Stimulated activated CD8-positive, alpha-beta memory T cell treated with anti-CD3 and anti-CD28 coated beads, Interleukin-12 subunit alpha, Interleukin-12 subunit beta, amount 100 ng/mL, for 1 hour (primary cell): ENCODE data around the gene CTDSP2.
"Not testable (repeated sequence)": the region's sequence is repeated elsewhere in the genome, so short reads cannot be mapped to it uniquely, and the experiment has no call there.

Experiments
- DNase-seq: peaks from one replicate; pipeline ENCODE4 v3.0.0-alpha.2; 2020; ENCODE audit warnings: low read depth

The CTDSP2 gene

DNA sequence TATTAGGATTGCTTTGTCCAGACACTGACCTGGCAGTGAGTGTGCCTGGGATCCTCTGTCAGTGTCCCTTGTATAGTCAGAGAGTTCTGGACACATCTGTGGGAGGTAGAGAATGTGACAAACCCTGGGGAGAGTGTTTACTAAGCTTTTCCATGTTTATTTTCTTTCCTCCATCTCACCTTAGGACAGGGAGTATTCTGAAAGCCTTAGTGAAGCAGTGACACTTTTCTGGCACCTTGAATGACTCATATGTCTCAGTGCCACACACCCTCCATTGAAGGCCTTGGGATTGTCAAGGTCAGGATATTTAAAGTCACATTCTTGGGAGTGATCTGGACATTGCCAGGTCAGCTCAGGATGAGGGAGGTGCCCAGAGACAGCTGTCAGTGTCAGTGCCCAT lies 34.9 kb upstream of the CTDSP2 start:
- no peak for DNase-seq

DNA sequence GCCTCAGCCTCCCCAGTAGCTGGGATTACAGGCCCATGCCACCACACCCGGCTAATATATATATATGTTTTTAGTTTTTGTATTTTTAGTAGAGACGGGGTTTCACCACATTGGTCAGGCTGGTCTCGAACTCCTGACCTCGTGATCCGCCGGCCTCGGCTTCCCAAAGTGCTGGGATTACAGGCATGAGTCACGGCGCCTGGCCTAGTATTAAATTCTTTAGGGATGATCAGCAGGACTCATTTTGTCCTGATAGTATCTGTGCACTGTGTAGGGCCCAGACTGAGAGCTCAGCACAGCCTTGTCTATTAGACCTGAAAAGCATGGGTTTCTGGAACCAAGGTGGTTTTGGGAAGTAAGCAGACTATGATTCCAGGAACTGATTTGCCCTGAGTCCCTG lies 34.5 kb upstream of the CTDSP2 start:
- not testable (repeated sequence) for DNase-seq

DNA sequence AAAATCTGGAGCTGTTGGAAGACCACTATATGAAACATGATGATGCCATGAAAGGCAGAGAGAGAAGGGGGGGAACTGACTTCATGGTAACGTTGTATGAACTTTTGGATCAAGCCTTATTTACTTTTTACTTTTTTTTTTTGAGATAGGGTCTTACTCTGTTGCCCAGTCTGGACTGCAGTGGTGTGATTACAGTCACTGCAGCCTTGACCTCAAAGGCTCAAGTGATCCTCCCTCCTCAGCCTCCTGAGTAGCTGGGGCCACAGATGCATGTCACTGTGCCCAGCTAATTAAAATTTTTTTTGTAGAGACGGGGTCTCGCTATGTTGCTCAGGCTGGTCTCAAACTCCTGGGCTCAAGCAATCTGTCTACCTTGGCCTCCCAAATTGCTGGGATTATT lies 31.3 kb upstream of the CTDSP2 start:
- DNase-seq: no peak

DNA sequence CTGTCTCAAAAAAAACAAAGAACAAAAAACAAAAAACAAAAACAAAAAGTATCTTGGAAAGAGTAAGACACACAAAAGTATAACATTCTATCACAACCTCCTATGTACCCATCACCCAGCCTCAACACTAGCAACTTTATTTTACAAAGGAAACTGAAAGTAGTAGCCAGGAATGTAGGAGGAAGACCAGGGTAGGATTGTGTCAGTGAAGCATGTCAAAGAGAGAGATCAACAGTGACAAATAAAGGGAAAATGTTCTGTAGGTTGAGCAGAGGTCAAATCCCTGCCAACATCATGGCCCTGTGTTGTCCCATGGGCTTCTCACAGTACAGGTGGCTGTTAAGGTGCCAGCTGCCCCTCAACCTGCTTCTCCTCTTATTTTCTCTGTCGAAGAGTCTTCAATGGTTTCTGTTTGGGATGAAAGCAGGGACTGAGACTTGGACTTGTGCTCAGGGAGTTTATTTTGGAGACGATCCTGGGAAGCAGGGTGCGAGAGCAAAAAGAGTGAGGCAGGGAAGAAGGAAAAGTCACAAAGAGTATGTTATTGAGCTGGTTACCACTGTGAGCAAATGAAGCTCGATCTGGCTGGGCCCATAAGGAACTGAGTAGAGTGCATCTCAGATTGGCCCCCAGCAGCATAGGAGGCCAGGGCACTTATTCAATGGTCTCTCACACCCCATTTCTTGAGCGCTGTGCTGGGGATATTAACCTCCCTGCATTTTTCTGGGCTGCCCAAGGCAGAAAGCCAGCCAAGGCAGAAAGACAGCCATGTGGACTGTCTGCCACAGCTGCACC lies 29.4 kb upstream of the CTDSP2 start:
- DNase-seq: no peak

DNA sequence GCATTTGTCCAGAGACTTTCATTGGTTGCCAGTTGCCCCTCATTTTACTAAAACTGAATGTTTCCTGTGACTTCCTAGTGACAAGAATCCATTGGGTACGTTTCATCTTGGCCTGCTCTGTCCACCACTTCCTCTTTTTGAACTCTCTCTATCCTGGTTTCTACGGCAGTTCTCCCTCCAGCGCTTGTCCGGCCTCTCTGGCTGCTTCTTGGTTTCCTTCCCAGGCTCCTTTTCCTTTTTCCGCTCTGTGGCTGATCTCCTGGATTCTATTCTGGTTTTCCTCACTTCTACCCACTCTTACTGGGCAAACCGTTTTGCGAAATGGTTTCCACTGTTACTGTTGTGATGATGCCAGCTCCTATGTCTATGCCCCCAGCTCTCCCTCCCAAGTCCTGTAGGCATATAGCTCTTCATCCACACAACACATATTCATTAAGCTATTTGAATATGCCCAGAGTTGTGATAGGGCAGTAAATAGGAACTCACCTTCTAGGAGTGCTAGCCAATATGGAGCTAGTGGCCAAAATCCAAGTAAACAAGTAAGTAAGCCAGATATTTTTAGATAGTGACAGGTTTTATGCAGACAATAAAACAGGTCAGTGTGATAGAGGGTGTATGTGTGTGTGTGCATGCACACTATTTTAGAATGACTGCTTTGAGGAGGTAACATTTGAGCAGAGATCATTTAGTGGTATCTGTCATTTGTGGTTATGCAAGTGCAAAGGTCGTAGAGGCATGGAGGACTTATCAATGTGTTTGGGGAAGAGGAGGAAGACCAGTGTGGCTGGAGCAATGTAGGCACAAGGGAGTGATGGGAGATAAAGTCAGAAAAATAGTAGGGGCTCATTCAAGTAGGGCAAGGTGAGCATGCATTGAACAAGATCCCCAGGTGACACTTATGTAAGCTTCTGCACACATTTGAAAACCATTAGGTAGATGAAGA lies 27.9 kb upstream of the CTDSP2 start:
- no peak for DNase-seq

DNA sequence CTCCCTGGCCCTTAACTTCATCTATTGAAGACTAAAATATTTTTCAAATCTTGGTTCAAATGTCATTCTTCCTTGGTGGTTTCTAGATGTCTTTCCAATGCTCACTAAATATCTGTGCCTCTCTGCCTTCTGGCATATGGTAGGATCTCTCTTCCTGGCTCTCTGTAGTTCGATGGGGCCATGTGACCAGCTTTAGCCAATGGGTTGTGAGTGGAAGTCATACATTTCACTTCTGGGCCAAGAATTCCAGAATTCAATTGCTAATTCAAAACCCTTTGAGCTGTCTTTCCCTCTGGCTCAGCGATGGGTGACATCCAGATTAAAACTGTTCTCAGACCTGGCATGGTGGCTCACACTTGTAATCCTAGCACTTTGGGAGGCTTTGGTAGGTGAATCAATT lies 25.8 kb upstream of the CTDSP2 start:
- DNase-seq: no peak

DNA sequence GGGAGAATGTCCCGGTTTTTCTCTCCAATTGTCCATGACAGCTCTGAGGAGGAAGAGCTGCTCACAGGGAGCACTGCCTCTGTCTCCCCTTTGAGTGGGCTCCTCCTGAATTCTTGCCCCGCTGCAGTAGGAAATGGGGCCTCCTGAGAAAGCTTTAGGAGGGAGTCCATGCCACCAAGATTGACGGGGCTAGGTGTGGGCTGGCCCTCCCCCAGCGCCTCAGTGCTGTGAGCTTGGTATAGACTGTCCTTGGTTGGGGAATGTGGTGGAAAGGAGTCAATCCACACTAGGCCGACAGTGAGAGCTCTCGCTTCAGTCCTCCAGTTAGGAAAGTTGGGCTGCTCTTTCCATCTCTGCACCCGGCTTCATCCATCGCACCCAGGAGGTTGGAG lies 23.4 kb upstream of the CTDSP2 start:
- no peak for DNase-seq

DNA sequence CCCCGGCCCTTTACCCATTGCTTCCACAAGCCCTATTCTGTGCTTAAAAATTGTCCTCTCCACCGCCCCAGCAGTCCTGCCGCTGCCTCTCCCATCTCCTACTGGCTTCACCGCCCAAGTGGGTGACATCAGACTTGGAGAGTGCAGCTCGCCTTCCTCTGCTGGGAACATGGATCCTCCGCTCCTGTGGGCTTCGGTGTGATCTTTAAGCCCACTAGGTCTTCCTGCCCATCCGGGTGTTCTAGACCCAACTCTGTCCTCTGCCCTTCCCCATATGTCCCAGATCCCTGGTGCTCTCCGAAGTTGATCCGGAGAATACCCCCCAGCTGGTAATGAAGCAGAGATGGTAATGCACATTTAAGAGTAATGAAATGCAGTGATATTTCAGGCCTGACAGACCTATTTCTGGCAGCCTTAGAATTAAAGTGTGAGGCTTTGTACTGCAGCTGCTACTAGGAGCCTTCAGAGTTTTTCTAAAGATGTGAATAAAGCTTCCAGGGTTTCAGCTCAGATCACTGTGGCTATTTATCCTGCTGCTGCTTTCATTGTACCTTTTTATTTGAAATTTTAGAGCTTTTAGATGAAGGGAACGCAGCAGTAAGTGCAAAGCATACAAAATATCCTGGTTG lies 22.9 kb upstream of the CTDSP2 start:
- DNase-seq: no peak

DNA sequence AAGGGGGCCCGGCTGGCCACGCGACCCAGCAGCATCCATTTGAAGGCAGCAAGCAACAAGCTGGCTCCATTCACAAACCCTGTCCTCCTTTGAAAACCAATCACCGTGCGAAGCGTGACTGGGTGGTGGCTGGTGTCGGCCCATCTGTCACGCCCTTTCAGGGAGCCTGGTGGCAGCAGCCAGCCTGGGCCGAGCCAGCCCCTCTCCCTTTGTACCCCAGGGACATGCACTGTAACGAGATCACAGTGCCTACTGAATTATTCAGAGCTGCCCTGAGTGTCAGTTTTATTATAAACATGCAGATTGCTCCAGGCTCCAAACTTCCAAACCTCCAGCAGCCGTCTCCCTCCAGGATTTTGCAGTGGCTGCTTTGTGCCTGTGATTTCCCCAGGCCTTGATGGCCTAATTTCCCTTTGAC lies 22.3 kb upstream of the CTDSP2 start:
- DNase-seq: no peak

DNA sequence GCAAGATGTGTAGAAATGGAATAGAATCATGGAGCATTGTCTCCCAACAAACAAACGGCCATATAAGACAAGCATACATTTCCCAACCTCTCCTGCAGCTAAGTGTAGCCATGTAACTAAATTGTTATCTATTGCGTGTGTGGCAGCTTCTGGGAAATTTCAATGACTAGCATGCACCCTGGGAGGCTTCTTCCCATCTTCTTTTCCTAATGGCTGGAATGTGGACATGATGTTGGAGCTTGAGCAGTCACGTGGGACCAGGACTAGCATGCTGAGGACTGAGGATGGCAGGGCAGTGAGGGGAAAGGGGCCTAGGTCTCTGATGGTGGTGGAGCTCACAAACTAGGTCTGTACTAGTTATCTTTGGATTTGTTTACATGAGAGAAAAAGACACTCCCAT lies 21.7 kb upstream of the CTDSP2 start:
- no peak for DNase-seq

DNA sequence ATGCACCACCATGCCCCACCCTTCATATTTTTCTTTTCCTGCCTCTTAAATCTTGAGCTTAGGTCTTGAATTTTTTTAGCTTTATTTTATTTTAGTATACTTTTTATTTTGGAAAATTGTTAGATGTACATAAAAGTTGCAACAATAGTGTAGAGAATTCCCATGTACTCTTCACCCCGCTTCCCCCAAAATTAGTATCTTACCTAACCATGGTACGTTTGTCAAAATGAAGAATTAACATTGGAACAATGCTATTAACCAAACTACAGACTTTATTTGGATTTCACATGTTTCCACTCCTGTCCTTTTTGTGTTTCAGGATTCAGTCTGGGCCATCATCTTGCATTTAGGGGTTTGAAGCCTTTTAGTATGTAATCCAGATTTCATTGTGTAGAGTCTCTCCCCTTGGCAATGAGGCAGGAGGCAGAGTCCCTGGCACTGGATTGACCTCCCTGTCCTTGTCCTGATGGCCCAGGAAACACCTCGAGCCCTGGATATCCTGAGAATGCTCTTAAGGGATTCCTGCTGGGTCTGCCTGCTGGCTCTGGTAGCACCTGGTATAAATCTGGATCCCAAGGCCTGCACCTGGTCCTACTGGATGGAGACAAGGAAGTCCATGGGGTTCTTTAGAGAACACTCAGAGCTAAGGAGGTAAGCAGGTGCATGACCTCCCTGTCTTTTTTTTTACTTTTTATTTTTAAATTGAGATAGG lies 19.9 kb upstream of the CTDSP2 start:
- no peak for DNase-seq

DNA sequence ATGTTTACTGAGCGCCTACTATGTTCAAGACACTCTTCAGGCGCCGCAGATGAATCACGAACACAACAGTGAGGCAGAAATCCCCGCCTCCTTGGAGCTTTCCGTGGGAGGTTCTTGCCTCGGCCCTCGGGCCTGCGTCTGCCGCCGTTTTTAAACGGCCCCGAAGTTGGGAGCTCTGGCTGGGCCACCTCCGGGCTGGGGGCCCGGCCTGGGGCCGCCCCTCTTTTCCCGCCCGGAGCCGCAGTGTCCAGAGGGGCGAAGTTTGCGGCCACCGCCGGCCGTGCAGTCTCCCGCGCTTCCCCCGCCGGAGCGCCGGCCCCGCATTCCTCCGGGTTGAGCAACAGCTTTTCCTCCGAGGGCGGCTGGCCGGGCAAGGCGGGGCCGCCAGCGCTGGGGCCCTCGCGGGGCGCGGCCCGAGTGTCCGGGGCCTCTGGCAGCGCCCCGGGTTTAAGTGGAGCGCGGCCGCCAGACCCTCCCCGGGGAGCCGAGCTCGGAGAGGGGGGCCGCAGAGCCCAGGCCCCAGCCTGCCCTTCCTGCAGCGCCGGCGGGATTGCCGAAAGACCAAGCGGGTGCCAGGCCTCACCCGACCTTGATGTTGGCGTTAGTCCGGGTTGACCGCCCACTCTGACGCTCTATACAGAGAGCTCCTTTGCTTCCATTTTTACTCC lies 18.7 kb upstream of the CTDSP2 start:
- DNase-seq: peak; percentile 40

DNA sequence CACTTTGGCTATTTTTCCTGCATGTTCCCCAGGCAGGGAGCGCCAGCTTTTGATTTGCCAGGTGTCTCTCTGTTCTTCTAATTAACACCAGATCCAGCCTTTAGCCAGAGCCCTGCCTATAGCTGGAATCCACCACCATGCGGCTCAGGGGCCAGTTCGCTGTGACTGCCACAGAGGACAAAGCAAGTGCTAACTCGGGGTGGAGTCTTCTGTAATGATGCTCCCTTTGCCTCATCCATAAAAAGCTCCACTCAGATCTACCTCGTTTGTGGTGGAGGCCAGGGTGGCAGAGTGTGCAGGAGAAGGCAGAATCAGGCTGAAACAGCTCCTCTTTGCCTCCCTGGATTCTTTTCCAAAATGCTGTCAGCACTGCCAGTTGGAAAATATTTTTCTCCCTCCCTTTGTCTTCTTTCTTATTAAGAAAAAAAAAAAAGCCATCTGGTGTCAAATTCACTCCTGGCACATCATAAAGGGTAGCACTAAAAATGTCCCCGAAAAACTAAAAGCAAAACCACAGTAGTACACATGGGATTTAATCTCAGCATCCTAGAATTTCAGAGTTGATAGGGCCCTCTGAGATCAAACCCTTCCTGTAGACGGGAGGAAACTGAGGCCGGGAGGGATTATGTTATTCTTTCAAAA lies 18.0 kb upstream of the CTDSP2 start:
- no peak for DNase-seq

DNA sequence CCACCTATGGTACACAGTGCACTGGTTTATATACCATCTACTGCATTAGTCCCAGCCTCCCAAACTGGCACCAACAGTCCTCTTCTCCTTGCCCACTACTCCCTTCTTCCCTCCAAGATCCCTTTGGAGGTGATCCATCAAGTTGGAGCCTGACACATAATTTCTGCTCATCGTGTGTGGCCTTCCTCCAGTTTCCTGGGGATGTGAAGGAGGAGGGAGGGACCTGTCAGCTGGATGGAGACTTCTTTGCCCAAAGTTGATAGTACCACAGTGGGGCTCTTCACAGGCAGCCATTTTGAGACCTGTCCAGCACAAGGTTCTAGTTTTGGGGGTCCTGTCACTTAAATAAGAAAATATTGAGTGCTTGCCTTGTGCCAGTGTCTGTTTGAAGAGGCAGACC lies 17.1 kb upstream of the CTDSP2 start:
- DNase-seq: no peak

DNA sequence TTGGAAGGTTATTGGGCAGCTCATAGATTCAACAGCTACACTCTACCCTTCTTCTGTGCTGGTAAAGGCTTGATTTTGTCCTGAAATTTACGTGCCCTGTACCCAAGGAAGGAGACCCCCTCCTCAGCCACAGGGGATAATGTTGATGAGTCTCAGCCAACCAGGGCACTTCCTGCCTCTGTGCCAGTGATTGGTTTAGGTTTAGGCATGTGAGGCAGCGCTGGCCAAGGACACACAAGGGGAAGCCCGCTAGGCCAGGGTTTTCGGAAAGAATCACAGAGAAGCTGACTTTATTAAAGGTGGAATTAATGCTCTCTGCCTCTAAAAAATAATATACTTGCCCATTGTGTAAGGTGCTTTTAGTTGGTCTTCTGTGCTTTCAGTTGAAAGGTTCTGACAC lies 15.4 kb upstream of the CTDSP2 start:
- DNase-seq: no peak

DNA sequence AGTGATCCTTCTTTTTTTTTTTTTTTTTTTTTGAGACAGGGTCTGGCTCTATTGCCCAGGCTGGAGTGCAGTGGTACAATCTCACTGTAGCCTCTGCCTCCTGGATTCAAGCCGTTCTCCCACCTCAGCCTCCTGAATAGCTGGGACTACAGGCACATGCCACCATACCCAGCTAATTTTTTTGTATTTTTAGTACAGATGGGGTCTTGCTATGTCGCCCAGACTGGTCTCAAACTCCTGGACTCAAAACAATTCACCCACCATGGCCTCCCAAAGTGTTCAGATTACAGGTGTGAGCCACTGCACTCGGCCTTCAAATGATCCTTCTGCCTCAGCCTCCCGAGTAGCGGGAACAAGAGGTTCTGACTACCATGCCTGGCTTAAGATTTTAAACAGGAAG lies 14.4 kb upstream of the CTDSP2 start:
- DNase-seq: not testable (repeated sequence)

DNA sequence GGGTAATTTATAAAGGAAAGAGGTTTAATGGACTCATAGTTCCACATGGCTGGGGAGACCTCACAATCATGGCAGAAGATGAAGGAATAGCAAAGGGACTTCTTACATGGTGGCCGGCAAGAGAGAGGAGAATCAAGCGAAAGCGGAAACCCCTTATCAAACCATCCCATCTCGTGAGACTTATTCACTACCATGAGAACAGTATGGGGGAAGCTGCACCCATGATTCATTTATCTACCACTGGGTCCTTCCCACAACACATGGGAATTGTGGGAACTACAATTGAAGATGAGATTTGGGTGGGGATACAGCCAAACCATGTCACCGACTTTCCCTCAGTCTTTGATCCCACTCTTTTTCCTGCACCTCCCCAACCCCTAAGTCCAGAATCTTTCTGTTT lies 12.6 kb upstream of the CTDSP2 start:
- DNase-seq: no peak

DNA sequence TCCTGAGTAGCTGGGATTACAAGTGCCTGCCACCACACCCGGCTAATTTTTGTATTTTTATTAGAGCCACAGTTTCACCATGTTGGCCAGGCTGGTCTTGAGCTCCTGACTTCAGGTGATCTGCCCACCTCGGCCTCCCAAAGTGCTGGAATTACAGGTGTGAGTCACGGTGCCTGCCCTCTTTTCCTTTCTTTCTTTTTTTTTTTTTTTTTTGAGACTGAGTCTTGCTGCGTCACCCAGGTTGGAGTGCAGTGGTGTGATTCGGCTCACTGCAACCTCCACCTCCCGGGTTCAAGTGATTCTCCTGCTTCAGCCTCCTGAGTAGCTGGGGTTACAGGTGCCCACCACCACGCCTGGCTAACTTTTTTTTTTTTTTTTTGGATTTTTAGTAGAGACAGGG lies 11.6 kb upstream of the CTDSP2 start:
- not testable (repeated sequence) for DNase-seq

DNA sequence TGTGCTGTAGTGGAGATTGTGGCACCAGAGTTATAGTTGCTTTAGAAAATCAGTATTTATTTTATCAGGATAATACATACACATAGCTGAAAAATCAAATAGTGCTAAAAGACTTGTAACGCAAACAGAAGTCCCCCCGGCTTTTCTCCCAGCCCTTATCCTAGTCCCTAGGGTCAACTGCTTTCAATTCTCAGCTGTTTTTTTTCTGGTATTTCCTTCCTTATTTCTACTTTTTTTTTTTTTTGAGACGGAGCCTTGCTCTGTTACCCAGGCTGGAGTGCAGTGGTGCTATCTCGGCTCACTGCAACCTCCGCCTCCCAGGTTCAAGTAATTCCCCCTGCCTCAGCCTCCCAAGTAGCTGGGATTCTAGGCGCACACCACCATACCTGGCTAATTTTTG lies 8.4 kb upstream of the CTDSP2 start:
- DNase-seq: no peak

DNA sequence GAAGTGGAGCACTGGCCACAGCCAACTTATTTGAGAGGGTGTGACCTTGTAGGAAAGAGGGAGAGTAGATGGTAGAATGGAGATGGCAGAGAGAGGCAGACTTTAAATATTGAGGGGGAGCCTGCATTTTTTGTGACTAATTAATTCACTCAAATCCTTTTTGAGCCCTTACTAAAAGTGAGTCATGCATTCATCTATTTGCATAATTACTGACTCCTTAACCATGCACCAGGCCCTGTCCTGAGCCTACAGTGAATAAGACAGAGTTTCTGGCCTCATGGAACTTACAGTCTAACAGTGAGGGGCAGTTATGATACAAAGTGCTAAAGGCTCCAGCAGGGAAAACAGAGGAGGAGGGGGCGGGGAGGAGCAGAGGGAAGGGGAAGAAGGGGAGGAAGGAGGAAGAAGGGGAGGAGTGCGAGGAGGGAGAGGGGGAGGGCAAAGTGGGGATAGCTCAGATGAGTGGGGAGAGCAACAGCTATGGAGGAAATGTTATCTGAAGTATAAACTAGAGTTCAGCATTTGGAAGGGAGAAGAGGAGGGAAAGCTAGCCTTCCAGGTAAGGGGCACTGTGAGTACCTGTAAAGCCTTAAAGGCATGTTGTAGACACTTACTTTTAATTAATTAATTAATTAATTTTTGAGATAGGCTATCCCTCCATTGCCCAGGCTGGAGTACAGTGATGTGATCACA lies 7.5 kb upstream of the CTDSP2 start:
- DNase-seq: no peak
